GM21619 (cell line): Measurements from ENCODE around the gene TMEM41A.

ENCODE experiments used
- ATAC-seq: cut with Tn5 transposase; IDR thresholded peaks from one replicate; pipeline ENCODE4 v1.9.1; 2021; ENCODE audit not compliant: unreplicated experiment

Gene TMEM41A

GRCh38 chr3:185498503-185499396, at the start of gene TMEM41A:
Gene TMEM41A, minus strand, starts transcription at chr3:185499035. Its CDS starts 74 bp downstream, at chr3:185498961.
- ATAC-seq = peak; percentile 96

- no peak for ATAC-seq
Observed at GRCh38 chr3:185540695-185541094, 41.9 kb upstream of the TMEM41A start.

- no peak for ATAC-seq
Observed at GRCh38 chr3:185539934-185540333, 41.1 kb upstream of the TMEM41A start.

GRCh38 chr3:185537369-185537970, 38.6 kb upstream of the TMEM41A start:
- peak; percentile 99 for ATAC-seq

GRCh38 chr3:185534511-185534910, 35.7 kb upstream of the TMEM41A start:
- ATAC-seq = no peak

- no peak for ATAC-seq
Observed at GRCh38 chr3:185532901-185533300, 34.1 kb upstream of the TMEM41A start.

- ATAC-seq = no peak
Observed at GRCh38 chr3:185530856-185531255, 32.0 kb upstream of the TMEM41A start.

GRCh38 chr3:185528532-185528931, 29.7 kb upstream of the TMEM41A start:
- no peak for ATAC-seq

- ATAC-seq = no peak
Observed at GRCh38 chr3:185527364-185527763, 28.5 kb upstream of the TMEM41A start.

- ATAC-seq = no peak
Observed at GRCh38 chr3:185526349-185526951, 27.6 kb upstream of the TMEM41A start.

GRCh38 chr3:185521349-185522138, 22.7 kb upstream of the TMEM41A start:
- no peak for ATAC-seq

GRCh38 chr3:185519021-185519420, 20.2 kb upstream of the TMEM41A start:
- no peak for ATAC-seq

- ATAC-seq = peak; percentile 73
Observed at GRCh38 chr3:185517387-185518130, 18.7 kb upstream of the TMEM41A start.

GRCh38 chr3:185511711-185512110, 12.9 kb upstream of the TMEM41A start:
- no peak for ATAC-seq

GRCh38 chr3:185508335-185508991, 9.6 kb upstream of the TMEM41A start:
- ATAC-seq = no peak

GRCh38 chr3:185507883-185508282, 9.0 kb upstream of the TMEM41A start:
- ATAC-seq = no peak

GRCh38 chr3:185504636-185505035, 5.8 kb upstream of the TMEM41A start:
- no peak for ATAC-seq

- no peak for ATAC-seq
Observed at GRCh38 chr3:185503521-185503920, 4.7 kb upstream of the TMEM41A start.

- ATAC-seq = no peak
Observed at GRCh38 chr3:185502987-185503386, 4.2 kb upstream of the TMEM41A start.

- no peak for ATAC-seq
Observed at GRCh38 chr3:185490241-185490640, 8.6 kb downstream of the TMEM41A start.
